ENCODE results near the gene HINT3.
"Not testable (repeated sequence)": the region's sequence is repeated elsewhere in the genome, so short reads cannot be mapped to it uniquely, and the experiment has no call there.

Gene HINT3

DNA sequence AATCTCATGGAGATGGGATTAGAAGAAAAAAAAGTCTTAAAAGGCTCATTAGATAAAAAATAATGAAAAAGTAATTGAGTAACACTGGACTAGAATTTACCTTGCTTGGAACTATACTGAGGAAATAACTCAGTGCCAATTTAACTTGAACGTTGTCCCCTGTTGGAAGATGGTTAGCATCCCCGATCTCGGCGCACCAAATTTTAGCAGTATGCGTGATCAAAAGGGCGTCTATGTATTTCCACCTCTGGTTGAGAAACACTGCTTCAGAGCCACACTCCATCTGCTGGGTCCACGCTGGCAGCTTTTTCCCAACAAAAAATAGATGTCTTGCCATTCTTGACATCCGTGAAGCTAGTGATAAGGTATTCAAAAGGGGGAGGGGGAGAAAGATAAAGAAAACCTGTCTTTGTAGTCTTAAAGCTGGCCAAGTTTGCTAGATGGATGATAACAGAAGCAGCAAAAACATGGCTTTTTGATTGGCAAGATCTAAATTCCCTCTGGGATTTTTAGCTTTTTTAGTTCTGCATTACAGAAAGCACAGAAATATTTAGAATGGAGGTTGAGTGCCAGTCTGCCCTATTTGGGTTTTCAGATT, 6.4 kb downstream of the HINT3 start:
- no peak for DNase-seq (ENCODE audit: low spot score)

GRCh38 chr6:125963817-125964216, 7.2 kb downstream of the HINT3 start:
- no peak for DNase-seq (ENCODE audit: low spot score)

GRCh38 chr6:125966569-125966968, 10.0 kb downstream of the HINT3 start:
- DNase-seq (ENCODE audit: low spot score), result no peak

DNA sequence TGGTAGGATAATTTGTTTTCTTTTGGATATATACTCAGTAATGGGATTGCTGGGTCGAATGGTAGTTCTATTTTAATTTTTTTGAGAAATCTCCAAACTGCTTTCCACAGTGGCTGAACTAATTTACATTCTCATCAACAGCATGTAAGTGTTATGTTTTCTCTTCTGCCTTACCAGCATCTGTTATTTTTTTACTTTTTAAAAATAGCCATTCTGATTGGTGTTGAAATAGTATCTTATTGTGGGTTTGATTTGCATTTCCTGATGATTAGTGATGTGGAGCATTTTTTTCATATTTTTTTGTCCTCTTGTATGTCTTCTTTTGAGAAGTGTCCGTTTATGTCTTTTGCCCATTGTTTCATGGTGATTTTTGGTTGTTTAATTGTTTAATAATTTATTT, 11.9 kb downstream of the HINT3 start:
- DNase-seq (ENCODE audit: low spot score), result no peak

- DNase-seq (ENCODE audit: low spot score), result no peak
These were observed 14.2 kb downstream of the HINT3 start for GRCh38 chr6:125970760-125971159.

- not testable (repeated sequence) for DNase-seq (ENCODE audit: low spot score)
These were observed 15.9 kb downstream of the HINT3 start for GRCh38 chr6:125972478-125972877.

DNA sequence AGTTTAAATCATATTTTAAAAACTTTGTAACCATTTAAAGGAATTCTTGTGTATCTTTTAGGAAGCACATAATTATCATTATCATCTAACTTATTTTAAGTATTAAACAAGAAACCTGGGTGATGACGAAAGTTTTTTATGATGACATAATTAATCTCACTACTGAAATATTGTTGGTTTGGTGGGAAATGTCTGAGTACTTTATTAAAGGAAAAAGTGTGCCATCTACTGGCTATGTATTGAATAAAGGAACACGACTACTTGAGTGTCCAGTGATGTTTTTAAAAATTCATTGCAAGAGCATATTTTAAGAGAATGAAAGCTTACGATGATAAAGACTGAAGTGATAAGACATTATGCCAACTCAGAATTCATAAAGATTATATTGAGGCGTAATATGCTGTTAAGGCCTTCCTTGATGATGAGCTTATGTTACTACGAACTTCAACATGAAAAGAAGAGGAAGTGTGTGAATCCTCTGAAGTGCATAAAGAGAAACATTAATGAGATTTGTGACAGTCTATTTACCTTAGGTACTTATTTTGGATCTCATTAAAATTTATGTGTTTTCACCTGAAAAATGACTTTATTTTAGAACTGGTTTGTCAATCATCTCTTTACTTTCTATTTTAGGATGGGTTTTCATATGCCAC, 17.8 kb downstream of the HINT3 start:
- peak; percentile 24 for DNase-seq (ENCODE audit: low spot score)

- DNase-seq (ENCODE audit: low spot score), result no peak
These were observed 22.5 kb downstream of the HINT3 start for GRCh38 chr6:125979101-125979500.

- DNase-seq (ENCODE audit: low spot score), result no peak
These were observed 25.1 kb downstream of the HINT3 start for GRCh38 chr6:125981571-125982185.

DNA sequence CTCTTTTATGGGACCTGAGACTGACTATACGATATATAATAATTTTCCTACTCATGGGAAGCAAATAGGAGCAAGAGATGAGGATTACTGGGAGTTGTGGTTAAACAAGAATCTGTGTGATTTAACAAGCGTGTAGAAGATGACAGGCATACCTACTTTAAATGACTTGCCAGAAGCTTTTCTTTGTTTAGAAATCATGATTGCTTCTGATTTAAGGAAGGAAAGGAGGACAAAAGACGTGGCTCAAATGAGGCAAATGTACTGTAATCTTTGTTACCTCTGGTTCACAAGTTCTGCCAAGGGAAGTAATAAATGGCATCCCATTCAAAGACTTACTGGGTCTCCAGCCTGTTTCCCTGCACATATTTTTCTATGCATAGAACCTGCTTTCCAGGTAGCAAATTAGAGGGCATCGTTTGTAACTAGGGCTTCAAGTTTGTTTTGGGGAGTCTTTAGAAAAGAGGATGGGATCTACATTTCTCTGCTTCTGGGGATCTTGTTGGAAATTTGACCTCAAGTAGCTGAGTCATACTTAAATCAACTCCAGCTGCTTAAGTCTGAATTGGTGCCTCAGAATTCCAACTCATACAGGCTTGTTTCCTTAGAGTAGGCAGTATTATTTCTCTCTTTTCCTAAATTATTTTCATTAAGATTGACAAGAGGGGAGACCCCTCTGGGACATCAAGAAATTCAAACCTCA, 26.8 kb downstream of the HINT3 start:
- DNase-seq (ENCODE audit: low spot score), result peak; percentile 45

DNA sequence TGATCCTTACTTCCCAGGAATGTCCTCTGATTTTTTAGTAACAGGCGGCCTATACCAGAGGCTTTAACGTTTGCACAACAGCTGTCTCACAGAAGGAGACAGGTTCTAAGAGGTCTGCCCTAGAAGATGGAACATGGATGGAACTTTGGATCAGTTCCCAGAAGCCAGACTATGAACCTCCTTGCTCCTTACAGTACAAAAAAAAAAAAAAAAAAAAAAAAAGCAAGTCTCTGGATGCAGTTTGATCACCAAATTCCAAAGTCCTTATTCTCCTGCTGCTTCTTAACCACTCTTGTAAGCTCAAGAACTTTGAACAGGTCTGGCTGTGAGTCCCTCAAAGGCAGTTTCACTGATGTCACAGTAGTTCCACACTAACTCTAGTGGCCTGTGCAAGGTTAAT, 27.7 kb downstream of the HINT3 start:
- peak; percentile 36 for DNase-seq (ENCODE audit: low spot score)

DNA sequence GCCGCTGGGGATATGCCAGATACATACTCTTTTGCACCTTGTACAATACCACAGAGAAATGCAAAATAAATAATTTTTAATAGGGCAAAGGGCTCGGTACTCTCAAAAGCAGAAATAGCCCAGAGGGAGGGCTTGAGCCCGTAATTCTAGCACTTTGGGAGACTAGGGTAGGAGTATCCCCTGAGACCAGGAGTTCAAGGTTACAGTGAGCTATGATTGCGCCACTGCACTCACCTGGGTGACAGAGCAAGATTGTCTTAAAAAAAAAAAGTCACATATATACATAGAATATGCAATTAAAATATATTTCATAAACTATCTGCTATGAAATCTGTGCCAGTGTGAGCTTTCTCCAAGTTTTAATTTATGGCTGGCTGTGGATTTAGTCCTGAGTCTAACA, 29.0 kb downstream of the HINT3 start:
- no peak for DNase-seq (ENCODE audit: low spot score)

GRCh38 chr6:125985979-125986300, 29.4 kb downstream of the HINT3 start:
- DNase-seq (ENCODE audit: low spot score), result no peak

DNA sequence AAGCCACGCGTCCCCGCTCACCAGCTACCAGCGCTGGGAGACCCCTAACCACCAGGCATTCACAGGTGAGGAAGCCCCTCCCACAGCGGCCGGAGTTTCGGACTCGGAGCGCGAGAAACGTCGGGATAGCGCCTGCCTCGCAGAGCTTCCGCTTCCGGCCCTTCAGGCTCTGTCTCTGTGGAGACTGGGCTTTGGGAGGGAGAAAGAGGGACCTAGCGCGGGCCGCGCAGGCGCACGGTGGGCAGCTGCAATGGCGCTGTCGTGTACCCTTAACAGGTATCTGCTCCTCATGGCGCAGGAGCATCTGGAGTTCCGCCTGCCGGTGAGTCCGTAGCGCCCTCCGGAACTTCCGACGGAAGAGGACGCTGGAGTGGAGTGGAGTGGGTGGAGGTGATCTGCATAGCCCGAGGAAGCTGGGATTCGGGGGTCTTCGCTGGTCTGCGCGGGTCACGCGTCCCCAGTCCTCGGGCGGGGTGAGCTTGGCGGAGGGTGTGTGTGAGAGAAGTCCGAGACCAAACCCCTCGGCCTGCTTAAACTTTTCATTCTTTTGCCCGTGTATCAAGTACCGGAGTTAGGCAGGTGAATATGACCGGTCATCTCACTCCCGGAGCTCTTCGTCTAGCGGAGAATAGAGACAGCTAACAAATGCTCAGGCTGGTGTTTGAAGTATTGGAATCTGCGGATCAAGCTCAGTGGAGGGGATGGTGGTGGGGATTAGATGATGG, 29.9 kb downstream of the HINT3 start, which contains the start of gene TRMT11:
Gene TRMT11, plus strand, starts transcription at position 240 of the 725 bp plus-strand sequence. Its CDS starts 11 bp downstream, at position 251.
- peak; percentile 88 for DNase-seq (ENCODE audit: low spot score)

DNA sequence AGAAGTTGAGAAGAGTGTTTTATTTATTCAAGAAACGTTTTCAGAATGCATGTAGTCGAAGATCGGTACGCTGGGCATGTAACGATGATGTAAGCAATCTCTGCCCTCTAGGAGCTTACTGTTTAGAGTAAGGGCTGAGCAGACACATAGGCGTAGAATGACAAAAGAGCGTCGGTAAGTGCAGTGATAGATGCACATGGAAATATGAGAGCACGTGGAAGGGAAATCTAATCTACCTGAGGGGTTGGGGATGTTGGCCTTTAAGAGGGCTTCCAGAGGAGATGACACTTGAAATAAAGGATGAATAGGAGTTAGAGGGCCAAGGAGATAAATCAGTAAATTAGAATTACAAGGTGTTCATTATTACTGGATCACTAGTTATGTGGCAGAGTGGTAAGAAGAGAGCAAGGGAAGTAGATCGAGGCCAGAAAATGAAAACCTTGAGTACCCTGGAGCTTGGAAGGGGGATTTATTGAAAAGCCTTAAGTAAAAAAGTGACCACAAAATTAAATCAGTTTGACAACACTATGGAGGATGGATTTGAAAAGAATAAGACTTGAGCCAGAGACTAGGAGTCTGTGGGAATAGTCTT, 30.6 kb downstream of the HINT3 start:
- no peak for DNase-seq (ENCODE audit: low spot score)

- no peak for DNase-seq (ENCODE audit: low spot score)
These were observed 31.7 kb downstream of the HINT3 start for GRCh38 chr6:125988280-125988679.

- DNase-seq (ENCODE audit: low spot score), result no peak
These were observed 33.1 kb downstream of the HINT3 start for GRCh38 chr6:125989631-125990030.

- DNase-seq (ENCODE audit: low spot score), result no peak
These were observed 35.1 kb downstream of the HINT3 start for GRCh38 chr6:125991653-125992052.

GRCh38 chr6:125994670-125995488, 38.3 kb downstream of the HINT3 start:
- DNase-seq (ENCODE audit: low spot score), result no peak

DNA sequence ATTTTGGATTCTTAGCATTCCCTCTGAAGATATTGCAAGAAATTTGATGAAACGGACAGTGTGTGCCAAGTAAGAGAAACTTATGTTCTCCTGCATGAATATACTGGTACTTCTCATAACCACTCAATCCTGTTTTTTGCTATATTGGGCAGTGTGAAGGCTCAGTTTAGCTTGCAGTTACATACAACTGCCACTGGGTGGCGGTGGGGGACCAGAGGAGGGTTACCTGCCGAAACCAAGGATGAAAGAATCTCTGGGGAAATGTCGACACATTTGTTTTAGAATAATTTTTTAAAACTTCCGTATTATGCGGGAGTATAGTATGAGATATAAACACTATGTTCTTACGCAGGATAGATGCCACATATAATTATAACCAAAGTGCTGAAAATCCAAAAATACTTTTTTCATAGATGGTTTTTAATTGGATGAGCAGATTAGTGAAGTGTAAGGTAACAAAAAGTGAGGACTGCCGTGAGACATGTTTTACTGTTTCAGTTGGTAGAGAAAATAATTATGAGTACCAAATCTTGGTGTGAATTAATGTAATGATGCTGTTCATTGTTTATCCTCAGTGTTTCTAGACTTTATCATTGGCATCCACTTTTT, 39.5 kb downstream of the HINT3 start:
- peak; percentile 60 for DNase-seq (ENCODE audit: low spot score)

All from AG08396 (cell line).